Nucleus accumbens (tissue), 56 donors: ENCODE results near the gene FNDC3B.

Experiments
- DNase-seq, 56 donors: peaks; one replicate each; lab custom pipeline; 2025; lab: John Stamatoyannopoulos, UW

The FNDC3B gene

DNA sequence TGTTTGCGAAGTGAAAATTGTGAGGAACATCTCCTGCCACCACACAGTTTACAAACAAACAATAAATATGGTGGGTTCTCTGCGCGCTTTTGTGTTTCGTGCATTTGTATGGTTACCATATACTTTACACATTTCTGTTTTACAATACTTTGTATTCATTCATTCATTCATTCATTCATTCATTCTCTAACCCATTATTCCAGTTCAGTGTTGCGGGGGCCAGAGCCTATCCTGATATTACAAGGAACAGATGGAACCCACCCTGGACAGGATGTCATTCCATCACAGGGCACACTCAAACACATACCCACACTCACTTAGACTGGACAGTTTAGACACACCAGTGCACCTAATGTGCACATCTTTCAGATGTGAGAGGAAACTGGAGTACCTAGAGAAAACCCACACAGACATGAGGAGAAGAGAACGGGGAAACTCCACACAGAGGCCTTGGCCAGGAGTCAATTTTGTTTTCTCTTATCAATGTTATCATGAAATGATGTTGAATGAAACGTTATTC is 160.5 kb downstream of the FNDC3B start:
- no peak for DNase-seq

DNA sequence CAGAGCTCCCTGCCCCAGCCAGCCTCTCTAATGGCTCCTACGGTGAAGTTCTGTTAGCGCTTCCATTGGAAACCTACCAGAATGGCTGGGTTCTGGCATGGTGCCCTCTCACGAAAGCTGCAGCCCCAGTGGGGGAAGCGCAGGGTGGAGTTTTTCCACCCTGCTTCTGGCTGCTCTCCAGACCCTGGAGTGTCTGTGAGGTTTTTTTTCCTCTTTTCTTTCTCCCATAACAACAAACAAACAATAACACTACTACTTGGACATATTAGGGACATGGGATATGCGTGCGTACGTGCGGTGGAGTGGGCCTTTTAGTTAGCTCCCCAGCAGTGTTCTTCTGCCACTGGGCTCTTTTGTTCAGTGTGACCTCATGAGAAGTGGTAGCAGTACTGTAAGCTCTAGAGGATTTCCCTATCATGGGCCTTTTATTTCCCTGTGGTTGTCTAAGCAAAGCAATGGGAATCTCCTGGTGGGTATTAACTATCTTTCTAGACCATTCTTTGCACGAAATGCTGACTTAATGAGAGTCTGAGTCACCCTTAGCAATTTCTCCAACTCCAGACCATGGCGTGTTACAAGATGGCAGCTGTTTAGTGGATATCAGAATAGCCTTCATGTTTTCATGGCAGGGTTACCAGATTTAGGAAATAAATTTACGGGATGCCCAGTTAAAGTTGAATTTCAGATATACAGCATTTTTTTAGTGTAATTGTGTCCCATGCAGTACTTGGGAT is 161.9 kb downstream of the FNDC3B start:
- DNase-seq: peak in 17 of 56 donors; percentile 2 to 41 (median 15)

DNA sequence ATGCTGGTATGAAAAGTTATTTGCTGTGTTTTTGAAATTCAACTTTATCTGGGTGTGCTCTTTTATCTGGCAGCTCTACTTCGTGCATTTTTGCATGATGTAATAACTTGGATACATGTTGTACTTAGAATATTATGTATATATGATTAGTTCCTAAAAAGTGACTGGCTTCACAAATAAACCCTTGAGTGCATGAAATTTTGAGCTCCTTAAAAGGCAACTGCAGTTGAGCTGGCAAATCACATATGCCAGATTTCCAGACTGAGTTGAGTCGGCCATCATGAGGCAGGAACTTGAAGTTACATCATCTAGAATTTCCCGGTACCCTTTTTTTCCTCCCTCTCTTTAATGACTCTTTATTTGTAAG is 162.5 kb downstream of the FNDC3B start:
- DNase-seq: no peak

DNA sequence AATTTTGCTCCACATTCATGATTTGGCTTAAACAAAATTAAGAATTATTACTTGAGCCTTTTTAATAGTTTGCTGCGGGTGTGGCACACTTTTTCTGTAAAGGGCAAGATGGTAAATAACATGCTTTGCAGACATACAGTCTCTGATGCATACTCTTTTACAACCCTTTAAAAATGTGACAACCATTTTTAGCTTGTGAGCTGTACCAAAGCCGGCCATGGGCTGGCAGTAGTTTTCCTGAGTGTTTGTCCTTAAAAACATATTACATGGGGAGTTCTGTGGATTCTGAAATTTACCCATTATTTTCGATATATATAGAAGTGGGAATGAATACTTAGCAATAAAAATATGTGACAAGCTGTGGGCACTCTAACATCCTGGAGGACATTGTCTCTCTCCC is 163.4 kb downstream of the FNDC3B start:
- no peak for DNase-seq

DNA sequence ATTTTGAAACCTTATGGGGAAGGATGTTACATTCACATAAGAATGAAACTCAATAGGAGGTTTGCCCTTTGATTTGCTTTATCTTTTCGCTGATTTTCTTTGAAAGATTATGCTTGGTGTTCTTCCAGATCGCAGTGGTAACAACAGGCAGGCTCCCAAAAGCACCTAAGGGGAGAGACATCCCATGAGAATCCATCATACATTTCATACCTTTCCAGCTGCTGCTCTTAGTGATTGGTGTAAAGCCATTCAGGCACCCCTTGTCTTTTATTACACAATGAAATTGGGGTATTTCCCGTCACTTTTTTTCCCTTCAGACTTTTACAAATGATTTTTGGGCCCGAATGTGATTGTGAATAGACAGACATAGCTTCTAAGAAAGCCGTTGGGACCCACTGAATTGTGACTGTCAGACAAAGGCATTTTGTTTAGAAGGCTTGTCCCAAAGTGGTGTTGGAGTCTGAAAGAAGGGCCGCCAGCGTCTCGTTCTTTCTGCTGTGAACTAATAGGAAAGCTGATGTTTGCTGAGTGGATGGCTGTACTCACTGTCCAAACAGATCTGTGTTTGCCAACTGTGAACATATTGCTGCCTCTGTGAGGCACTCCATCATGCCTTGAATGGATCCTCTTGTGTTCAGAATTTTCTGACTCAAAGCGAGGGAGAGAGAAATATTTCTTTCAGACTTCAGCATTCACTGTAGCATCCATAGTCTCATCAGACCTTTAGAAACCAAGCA is 164.3 kb downstream of the FNDC3B start:
- DNase-seq: peak in 48 of 56 donors; percentile 6 to 85 (median 49)

DNA sequence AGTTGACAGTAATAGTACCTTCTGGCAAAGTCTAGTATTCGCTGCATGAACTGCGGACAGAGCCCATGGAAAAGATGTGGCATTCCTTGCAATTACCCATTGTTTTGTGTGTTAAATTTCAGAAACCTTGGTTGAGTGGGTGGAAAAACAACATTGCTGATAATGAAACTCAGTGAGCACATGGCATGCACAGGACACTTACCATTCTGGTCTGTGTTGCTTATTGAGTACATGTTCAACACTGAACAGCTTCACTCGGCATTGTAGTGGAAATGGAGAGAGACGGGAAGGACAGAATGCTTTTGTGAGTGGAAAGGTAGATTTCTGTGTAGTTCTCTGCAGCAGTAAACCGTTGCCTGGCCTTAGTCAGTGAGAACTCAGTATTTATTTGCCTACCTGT is 165.3 kb downstream of the FNDC3B start:
- DNase-seq: no peak

DNA sequence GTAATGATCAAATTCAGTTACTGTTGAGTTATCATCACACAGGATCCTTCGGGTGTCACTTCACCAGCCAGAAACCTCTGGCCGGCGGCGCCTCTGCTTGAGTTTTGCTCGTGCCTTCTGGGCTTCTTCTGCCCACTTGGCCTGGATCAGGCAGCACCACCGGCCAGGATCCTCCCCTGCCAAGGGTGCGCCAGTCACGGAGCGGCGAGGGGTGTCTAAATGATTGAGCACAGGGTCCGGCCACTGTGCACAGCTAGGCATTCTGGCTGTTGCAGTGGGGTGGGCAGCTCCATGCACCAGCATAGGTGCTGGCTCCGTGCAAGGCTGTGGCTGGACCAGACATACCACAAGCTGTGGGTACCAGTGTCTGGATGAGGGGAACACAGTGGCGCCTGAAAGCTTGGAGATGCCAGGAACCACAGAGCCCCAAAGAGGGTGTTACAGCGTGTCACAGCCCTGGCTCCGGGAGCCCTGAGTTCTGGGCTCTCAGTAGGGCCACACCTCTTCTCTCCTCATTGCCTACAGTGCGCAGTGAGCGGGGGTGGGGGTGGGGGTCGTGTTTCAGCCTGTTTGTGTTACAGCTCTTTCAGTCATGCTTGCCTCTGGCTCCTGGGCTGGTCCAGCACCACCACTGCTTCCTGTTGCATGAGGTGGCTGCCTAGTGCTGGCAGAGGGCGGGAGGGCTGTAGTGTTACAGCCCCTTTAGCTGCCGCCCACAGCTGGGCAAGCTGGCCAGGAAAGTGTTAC is 169.4 kb downstream of the FNDC3B start:
- peak in 1 of 56 donors; percentile 7 for DNase-seq

DNA sequence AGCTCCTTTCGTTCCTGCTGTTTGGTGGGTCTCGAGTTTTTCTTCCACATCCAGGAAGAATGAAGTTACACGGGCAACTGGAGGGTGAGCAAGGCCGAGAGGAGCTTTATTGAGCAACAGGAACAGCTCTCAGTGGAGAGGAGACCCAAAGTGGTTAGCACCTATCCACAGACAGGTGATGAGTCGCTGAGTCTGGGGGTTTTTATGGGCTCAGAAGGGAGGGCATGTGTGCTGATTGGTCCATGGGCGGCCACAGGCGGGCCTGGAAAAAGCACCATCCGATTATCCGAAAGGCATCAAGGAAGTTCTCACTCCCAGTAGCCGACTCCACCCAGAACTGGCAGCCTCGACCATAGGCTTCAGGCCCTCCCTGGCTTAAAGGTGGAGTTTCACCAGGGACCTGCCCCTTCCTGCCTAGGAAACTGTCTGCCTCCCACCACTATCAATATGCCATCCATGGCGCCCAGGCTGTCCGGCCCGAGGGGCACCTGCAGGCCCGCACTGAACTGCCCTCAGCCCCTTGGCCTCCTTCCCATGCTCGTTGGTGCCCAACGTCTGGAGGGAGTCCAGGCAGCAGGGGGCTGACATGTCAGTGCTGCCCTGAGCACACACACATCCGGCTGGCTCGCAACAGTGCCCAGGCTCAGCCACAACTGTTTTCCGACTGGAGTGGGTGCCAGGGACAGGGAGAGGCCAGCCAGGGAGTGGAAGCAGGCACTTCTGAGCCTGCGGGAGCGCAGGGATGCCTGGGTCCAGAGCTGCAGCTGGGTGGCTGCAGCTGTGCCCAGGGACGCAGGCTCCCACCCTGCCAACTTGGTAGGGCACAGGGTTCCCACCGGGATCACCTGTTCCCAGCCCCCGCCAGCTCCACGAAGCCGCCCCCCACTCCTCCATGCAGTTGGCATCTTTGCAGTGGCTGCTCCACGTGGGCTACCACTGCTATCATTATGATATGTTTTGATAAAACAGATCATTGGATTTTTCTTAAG is 170.2 kb downstream of the FNDC3B start:
- DNase-seq: peak in 13 of 56 donors; percentile 9 to 30 (median 20)

DNA sequence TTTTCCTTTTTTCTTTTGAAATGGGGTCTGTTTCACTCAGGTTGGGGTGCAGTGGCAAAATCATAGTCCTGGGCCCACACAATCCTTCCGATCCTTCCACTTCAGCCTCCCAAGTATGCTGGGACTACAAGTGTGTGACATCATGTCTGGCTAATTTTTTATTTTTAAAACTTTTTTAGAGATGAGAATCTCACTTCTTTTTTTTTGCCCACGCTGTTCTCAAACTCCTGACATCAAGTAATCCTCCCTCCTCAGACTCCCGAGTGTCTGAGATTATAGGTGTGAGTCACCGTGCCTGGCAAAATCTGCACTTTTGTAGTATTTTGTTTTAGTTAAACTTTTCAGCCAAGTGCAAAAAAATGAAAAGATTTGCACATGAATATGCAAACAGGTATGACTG is 171.0 kb downstream of the FNDC3B start:
- peak in 4 of 56 donors; percentile 20 to 49 (median 34) for DNase-seq

DNA sequence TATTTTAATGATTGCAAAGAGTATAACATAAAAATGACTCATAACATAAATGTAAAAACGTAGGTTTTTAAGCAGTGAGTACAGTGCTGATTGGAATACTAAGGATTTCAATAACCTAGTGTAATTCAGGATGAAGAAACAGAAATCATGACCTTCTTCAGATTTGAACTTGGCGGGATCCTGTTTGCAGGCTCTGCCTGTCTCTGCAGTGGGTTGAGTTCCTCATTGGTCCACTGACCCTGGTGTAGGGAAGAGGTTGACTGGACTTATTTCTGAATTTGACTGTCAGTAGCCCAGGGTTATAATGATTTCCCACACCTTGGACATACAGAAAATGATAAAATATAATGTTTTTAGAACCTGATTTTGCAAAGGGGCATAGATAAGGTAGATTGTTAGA is 171.7 kb downstream of the FNDC3B start:
- DNase-seq: no peak

DNA sequence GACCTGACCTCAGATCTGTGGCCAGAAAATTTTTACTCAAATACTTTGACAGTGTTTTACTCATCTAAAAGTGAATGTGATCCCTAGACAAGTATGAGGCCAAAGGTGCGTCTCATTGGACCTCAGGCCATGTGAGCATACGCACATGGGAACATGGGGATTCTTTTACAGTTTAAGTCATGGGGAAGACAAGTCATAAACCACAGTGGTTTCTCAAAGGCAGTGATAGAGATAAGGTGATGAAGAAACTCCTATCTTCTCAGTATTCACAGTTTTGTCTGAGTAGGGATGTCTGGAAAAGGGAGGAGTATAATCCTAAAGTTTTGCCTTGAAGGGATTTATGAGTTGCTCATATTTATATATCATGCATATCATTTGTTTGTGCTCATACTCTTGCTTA is 173.8 kb downstream of the FNDC3B start:
- no peak for DNase-seq

DNA sequence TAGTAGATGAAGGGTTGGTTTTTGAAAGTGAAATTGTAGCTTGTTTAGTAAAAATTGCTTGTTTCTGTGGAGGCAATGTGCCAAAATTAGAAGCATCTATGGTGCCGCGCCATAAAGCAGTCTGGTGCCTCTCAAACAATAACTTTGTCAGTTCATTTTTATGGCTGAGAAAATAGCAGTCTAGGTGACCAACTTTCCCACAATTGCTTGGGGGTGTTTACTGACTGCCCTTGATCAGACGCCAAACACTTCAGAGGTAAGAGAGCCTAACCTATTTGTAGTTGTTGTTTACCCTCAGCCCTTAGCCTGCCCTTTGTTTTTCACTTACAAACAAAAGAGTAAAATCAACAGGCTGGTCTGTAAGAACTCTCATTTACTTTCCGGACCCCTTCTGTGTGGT is 174.5 kb downstream of the FNDC3B start:
- DNase-seq: no peak

DNA sequence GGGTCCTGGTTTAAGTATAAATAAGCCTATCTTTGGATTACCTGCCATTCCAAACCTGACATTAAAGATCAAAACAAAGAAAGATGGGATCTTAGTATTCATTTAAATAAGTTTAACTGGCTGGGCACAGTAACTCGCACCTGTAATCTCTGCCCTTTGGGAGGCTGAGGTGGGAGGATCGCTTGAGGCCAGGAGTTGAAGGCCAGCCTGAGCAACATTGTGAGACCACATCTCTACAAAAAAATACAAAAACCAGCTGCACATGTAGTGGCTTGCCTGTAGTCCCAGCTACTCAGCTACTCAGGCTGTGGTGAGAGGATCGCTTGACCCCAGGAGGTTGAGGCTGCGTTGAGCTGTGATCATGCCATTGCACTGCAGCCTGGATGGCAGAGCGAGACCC is 176.9 kb downstream of the FNDC3B start:
- DNase-seq: no peak

DNA sequence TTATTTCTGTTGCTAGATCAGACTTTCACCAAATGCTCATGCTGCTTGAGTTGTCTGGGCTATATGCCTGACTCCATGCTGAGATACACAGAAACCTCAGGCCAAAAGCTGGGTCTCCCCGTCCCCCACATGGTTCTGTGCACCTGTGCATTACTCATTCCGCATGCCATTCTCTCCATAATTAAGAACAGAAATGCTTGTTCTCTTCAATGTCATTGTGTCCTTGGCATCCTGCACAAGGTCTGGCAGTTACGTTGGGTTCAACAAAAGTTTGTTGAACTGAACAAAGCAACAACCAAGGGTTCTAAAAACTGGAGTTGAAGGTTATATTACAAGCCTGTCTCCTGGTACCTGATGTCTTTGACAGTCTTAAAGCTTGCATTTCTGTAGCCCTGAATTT is 177.5 kb downstream of the FNDC3B start:
- no peak for DNase-seq

DNA sequence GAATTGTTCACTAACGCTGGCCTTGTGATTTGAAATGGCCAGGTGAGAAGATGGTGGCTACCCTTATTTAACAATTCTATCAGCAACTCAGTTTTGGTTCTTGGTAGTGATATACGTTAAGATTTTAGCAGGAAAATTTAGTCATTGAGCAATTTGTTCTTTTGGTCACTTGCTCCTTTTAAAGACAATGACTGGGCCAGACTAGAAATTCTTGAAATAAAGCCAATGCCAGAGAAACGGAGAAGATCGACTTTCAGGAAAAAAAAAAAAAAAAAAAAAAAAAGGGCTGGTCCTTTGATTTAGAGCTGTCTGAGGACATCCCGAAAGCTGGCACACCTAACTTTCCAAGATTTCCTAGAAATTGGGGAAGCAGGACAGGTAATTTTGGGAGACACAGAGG is 178.5 kb downstream of the FNDC3B start:
- no peak for DNase-seq

DNA sequence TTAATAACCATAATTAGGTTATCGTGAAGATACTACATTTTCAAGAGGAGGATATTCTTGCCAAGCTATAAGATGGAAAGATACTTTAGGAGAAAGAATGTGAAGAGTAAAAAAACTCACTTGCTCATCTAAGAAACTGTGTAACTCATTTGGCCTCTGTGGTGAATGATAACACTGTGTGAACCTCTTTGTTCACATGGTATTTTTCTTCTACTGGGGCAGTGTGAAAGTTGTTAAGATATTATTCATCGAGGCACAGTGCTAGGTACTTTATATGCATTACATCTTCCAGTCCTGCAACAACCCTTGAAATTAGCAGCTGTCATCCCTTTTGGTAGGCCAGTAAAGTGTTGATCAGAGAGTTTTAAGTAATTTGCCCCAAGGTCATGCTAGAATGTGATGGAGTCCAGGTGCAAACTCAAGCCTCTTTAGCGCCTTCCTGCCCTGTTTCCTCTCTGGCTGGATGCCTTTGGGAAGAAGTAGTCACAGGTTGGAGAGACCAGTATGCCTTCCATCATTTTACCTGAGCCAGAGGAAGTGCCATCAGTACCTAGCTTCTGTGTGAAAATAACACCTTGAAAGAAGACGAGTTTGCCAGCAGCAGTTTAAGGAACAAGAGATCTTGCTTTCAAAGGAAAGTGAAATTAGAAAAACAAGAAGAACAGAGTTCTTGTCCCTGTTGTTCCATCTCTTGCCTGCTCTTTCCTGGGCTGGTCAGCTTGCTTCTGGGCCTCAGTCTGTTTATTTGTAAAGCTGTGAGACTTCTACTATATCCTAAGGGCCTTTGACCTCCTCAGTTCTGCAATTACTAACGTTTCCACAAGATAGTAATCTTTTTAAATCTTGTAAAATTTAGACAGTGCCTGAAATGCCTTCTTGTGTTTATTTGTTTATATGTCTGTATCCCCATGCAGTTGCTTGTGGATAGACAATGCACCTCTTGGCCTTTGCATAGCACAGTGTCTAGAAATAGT is 179.3 kb downstream of the FNDC3B start:
- no peak for DNase-seq

DNA sequence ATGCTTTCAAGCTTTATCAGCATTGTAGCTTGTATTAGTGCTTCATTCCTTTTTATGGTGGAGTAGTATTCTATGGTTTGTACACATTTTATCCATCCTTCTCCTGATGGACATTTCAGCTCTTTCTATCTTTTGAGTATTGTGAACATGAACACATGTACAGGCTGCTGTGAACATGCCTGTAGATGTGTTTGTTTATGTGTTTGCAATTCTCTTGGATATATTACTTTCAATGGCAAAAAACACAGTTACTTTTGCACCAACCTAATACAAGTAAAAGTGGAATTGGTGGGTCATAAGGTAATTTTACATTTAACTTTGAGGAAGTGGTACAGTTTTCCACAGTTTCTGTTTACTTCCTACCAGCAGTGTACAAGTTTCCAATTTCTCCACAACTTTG is 180.4 kb downstream of the FNDC3B start:
- DNase-seq: no peak

DNA sequence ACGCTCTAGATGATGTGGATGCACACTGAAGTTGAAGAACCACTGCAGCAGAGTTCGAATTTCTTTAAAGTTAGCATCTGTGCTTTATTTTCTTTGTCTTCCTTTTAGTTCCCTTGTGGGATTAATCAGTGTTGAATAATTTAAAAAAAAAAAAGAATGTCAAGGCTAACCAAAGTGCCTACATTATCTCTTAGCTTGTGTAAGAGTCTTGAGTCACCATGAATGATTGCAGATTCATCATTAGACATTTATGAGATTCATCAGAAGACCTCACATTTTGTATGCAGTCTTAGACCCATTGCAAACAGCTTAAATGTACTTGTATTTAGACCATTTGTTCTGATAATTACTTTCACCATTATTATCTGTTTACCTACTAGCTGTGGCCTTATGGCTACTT is 182.2 kb downstream of the FNDC3B start:
- no peak for DNase-seq
